HepG2 (cell line): ENCODE measurements around the gene PIK3IP1. TPM values are rescaled to one million over a fixed set of nuclear protein-coding genes. Genes with fewer than 3 reads are reported as not detected.
A peak's percentile ranks its signal among the peaks of the same experiment; 100 is the strongest.

Experiments used
- ARID3A ChIP-seq: IDR thresholded peaks from 2 replicates; pipeline ENCODE4 v1.6.1; 2012; ENCODE audit warnings: low read depth, low read length, improper control_type of control experiment
- CBX1 ChIP-seq: IDR thresholded peaks from one replicate; pipeline ENCODE4 v1.6.1; 2016; ENCODE audit warnings: antibody characterized with exemption, low read depth
- JUNB ChIP-seq: sonication (generic); formaldehyde crosslinking; IDR thresholded peaks from 2 replicates; pipeline ENCODE4 v1.8.0; 2022; ENCODE audit warnings: missing genetic modification reagents, mild to moderate bottlenecking, borderline replicate concordance
- KDM3A ChIP-seq: IDR thresholded peaks from 2 replicates; pipeline ENCODE4 v1.6.1; 2018; ENCODE audit warnings: low read depth, missing compliant biosample characterization
- NFYC ChIP-seq: IDR thresholded peaks from 2 replicates; pipeline ENCODE4 v1.6.1; 2016; ENCODE audit warnings: missing genetic modification reagents, missing compliant biosample characterization
- NR2F2 ChIP-seq: IDR thresholded peaks from 2 replicates; pipeline ENCODE4 v1.6.1; 2012; ENCODE audit warnings: low read depth, inconsistent platforms, borderline replicate concordance
- REXO4 ChIP-seq: sonication (generic); formaldehyde crosslinking; IDR thresholded peaks from 2 replicates; pipeline ENCODE4 v1.8.0; 2022; ENCODE audit warnings: missing genetic modification reagents, mild to moderate bottlenecking, borderline replicate concordance
- SMARCC2 ChIP-seq: fragments of 450-650 bp; IDR thresholded peaks from 2 replicates; pipeline ENCODE4 v1.6.1; 2017; ENCODE audit warnings: antibody characterized with exemption, mild to moderate bottlenecking
- TCF12 ChIP-seq, 2 experiments: fragments of 450-650 bp in 1 of 2; sonication (generic) in 1 of 2; formaldehyde crosslinking in 1 of 2; IDR thresholded peaks; 2 replicates each; pipeline versions ENCODE4 v1.6.1 to v1.8.0; 2017 to 2022; ENCODE audit warnings: antibody characterized with exemption in 1 of 2, mild to moderate bottlenecking in 1 of 2, missing genetic modification reagents in 1 of 2, moderate library complexity in 1 of 2
- ZBTB46 ChIP-seq: sonication (generic); formaldehyde crosslinking; IDR thresholded peaks from 2 replicates; pipeline ENCODE4 v1.4.0; 2020; ENCODE audit warnings: mild to moderate bottlenecking, missing genetic modification reagents, borderline replicate concordance
- ZC3H13 ChIP-seq: sonication (generic); formaldehyde crosslinking; IDR thresholded peaks from 2 replicates; pipeline ENCODE4 v1.8.1; 2023; ENCODE audit warnings: mild to moderate bottlenecking, missing genetic modification reagents, moderate library complexity
- ZFP82 ChIP-seq: sonication (generic); formaldehyde crosslinking; IDR thresholded peaks from 2 replicates; pipeline ENCODE4 v1.5.1; 2020; ENCODE audit warnings: mild to moderate bottlenecking, missing genetic modification reagents, borderline replicate concordance
- ZNF33B ChIP-seq: sonication (generic); formaldehyde crosslinking; IDR thresholded peaks from 2 replicates; pipeline ENCODE4 v1.5.1; 2020; ENCODE audit warnings: mild to moderate bottlenecking, missing genetic modification reagents
- ZNF34 ChIP-seq: sonication (generic); formaldehyde crosslinking; IDR thresholded peaks from 2 replicates; pipeline ENCODE4 v1.4.0; 2020; ENCODE audit warnings: mild to moderate bottlenecking, missing genetic modification reagents, borderline replicate concordance
- ZNF343 ChIP-seq: sonication (generic); formaldehyde crosslinking; IDR thresholded peaks from 2 replicates; pipeline ENCODE4 v1.4.0; 2020; ENCODE audit warnings: mild to moderate bottlenecking, missing genetic modification reagents
- ZNF407 ChIP-seq: sonication (generic); formaldehyde crosslinking; IDR thresholded peaks from one replicate; pipeline ENCODE4 v1.5.1; 2020; ENCODE audit warnings: mild to moderate bottlenecking, missing genetic modification reagents; ENCODE audit errors: not compliant biosample characterization
- ZNF563 ChIP-seq: sonication (generic); formaldehyde crosslinking; IDR thresholded peaks from 2 replicates; pipeline ENCODE4 v1.8.0; 2022; ENCODE audit warnings: mild to moderate bottlenecking, moderate library complexity, missing genetic modification reagents
- ZNF878 ChIP-seq: sonication (generic); formaldehyde crosslinking; IDR thresholded peaks from 2 replicates; pipeline ENCODE4 v1.8.1; 2023; ENCODE audit warnings: mild to moderate bottlenecking, missing genetic modification reagents, moderate library complexity
- polyA plus RNA-seq, 8 experiments: library from polyadenylated mRNA; depleted of rRNA in 3 of 8; stranded (reverse) in 7 of 8; unstranded in 1 of 8; fragments of >200 nt; fragmentation: Illumina TruSeq in 4 of 8; extraction: Trizol in 4 of 8; gene quantifications; 2 replicates each; pipeline versions ENCODE4 v1.2.1 to v1.2.3, GENCODE V29; 2011 to 2016; ENCODE audit warnings: low read depth in 4 of 8, missing spikeins in 1 of 8, mixed read lengths in 1 of 8; ENCODE audit not compliant: insufficient read depth in 1 of 8
- total RNA-seq, 5 experiments: library from RNA; depleted of rRNA; stranded (reverse); fragments of >200 nt; fragmentation: Illumina TruSeq; extraction: Trizol; gene quantifications; 2 replicates each; pipeline ENCODE4 v1.2.3, GENCODE V29; 2016; ENCODE audit warnings: low read depth in 1 of 5

The PIK3IP1 gene
- total and polyA plus RNA-seq, 2 of the 13 experiments (the other 11 are each of a cell fraction or from before 2014, with no cell fraction given), result 1.3 to 2.5 TPM

GRCh38 chr22:31292236-31292989 lies at the start of gene PIK3IP1 (continued):
- TF ChIP-seq ARID3A, result no peak
- no peak for TF ChIP-seq NFYC (CRISPR knock-in tag)
- TF ChIP-seq CBX1, result no peak
- no peak for TF ChIP-seq NR2F2
- no peak for TF ChIP-seq ZNF34 (CRISPR knock-in tag)
- no peak for TF ChIP-seq ZFP82 (CRISPR knock-in tag)
- TF ChIP-seq ZBTB46 (CRISPR knock-in tag), result no peak
- TF ChIP-seq SMARCC2, result no peak
- 0 out of 2 replicates have a peak, but pooled peaks have one; percentile 46 for TF ChIP-seq KDM3A (CRISPR knock-in tag)
- no peak for TF ChIP-seq JUNB (CRISPR knock-in tag)
- TF ChIP-seq TCF12 (IDR thresholded peaks at IDR 0.05), result no peak
- no peak for TF ChIP-seq TCF12 (CRISPR knock-in tag; IDR thresholded peaks at IDR 0.05)
- TF ChIP-seq ZNF33B (CRISPR knock-in tag), result no peak
- TF ChIP-seq REXO4, result no peak
- no peak for TF ChIP-seq ZNF407 (CRISPR knock-in tag)
- TF ChIP-seq ZC3H13 (CRISPR knock-in tag), result no peak
- TF ChIP-seq ZNF343 (CRISPR knock-in tag), result no peak
- no peak for TF ChIP-seq ZNF563
- no peak for TF ChIP-seq ZNF878 (CRISPR knock-in tag)
